ENCODE data around the gene UBQLN4. TPM values are rescaled to one million over a fixed set of nuclear protein-coding genes. Genes with fewer than 3 reads are reported as not detected.

UBQLN4 gene
- total RNA-seq: 10 to 100 TPM; 14.4 to 23.5 (median 23.5) TPM
- total RNA-seq (2013): 16.8 TPM

GRCh38 chr1:156053768-156054499, at the start of gene UBQLN4:
TSS of gene UBQLN4 (minus strand) at chr1:156053798. CDS start at chr1:156053701, 97 bp downstream.
- Mint-ChIP-seq H3K4me3 (peak within 1 kb of the TSS; percentile 98), H3K9me3 (no peaks in the 10 kb centered on the region), H3K27me3 (ENCODE audit: low read depth in 2 of 2) (no peaks in the 10 kb centered on the region), H3K27ac (peak within 1 kb of the TSS; percentile 89 to 93), H3K36me3 (no peaks in the 10 kb centered on the region), H3K4me1 (peaks cover 32 to 33% of the 10 kb centered on the region in 2 donors)
- 0% methylated on average over 44 of the region's 49 CpGs for WGBS (ENCODE audit: insufficient coverage)
- intact Hi-C loops (cut with micrococcal nuclease): loop anchor here (1.0 kb wide), 2 partner anchors 33 to 195 kb away; partner anchors contain the start of gene SYT11
- Histone ChIP-seq H3K4me1 (ENCODE audit: control insufficient read depth, insufficient read depth, low read length) (peaks cover 27% of the 10 kb centered on the region), H3K36me3 (ENCODE audit: control insufficient read depth, insufficient read depth, low read length) (peaks cover 4% of the 10 kb centered on the region), H3K27ac (ENCODE audit: low read length) (peak within 1 kb of the TSS; percentile 84), H3K27me3 (ENCODE audit: control insufficient read depth, insufficient read depth, low read length) (no peaks in the 10 kb centered on the region), H3K4me3 (ENCODE audit: low read length) (peak within 1 kb of the TSS; percentile 70), H3K9me3 (ENCODE audit: control insufficient read depth, insufficient read depth, low read length) (no peaks in the 10 kb centered on the region)
- DNase-seq (peak; percentile 80 to 90), ATAC-seq (peak; percentile 75 to 87 (median 75))
- TF ChIP-seq, protein P1, sequence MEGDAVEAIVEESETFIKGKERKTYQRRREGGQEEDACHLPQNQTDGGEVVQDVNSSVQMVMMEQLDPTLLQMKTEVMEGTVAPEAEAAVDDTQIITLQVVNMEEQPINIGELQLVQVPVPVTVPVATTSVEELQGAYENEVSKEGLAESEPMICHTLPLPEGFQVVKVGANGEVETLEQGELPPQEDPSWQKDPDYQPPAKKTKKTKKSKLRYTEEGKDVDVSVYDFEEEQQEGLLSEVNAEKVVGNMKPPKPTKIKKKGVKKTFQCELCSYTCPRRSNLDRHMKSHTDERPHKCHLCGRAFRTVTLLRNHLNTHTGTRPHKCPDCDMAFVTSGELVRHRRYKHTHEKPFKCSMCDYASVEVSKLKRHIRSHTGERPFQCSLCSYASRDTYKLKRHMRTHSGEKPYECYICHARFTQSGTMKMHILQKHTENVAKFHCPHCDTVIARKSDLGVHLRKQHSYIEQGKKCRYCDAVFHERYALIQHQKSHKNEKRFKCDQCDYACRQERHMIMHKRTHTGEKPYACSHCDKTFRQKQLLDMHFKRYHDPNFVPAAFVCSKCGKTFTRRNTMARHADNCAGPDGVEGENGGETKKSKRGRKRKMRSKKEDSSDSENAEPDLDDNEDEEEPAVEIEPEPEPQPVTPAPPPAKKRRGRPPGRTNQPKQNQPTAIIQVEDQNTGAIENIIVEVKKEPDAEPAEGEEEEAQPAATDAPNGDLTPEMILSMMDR (IDR thresholded peaks at IDR 0.05): peak; percentile 43

DNA sequence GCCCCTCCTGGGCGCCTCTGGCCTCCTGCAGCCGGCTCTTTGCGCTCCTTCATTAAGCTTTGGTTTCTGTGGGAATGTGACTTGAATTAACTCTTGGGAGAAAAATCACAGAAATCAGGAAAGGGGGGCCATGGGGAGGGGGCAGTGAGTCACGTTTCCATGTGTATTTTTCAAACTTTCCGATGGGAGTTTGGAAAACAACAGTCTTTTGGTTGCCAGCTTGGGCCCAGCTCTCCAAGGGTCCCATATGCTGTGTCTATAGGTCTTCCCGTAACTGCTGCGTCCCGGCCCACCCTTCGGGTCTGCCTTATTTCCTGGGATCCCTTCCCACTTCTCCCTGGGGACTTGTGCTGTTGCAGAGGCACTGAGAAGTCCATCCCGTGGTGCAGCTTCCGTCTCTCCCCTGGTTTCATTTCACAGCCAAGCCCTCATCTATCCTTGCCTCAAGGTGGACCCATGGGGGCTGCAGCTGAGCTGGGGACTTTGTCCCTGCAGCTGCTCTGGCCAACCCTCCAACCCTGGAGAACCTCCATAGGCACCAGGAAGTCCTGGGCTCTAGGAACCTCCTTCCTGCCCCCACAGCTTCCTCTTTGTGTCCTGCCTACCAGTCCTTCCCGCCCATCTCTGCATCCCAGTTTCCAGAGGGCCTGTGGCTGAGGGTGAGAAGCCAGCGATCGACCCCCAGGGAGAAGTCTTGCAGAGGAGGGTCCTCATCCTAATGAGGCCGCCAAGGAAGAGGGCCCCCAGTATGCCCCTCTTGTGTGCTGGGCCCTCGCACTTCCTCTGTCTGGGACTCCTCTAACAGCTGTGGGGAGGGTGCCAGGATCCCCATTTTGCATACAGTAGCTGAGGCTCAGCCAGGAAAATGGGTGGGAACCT, 49.3 kb upstream of the UBQLN4 start:
- Mint-ChIP-seq H3K27ac (peak overlapping the region; percentile 96 to 99), H3K9me3 (no peaks in the 10 kb centered on the region), H3K4me1 (peaks cover 11 to 52% of the 10 kb centered on the region in 2 donors), H3K4me3 (no peak overlapping the region), H3K36me3 (no peaks in the 10 kb centered on the region), H3K27me3 (ENCODE audit: low read depth in 2 of 2) (peaks cover 0 to 8% of the 10 kb centered on the region in 2 donors)
- TF ChIP-seq, protein P1 (IDR thresholded peaks at IDR 0.05): no peak
- Histone ChIP-seq H3K27ac (ENCODE audit: low read length) (no peak overlapping the region), H3K4me1 (ENCODE audit: control insufficient read depth, insufficient read depth, low read length) (peaks cover 40% of the 10 kb centered on the region), H3K27me3 (ENCODE audit: control insufficient read depth, insufficient read depth, low read length) (no peaks in the 10 kb centered on the region), H3K4me3 (ENCODE audit: low read length) (no peak overlapping the region), H3K9me3 (ENCODE audit: control insufficient read depth, insufficient read depth, low read length) (no peaks in the 10 kb centered on the region), H3K36me3 (ENCODE audit: control insufficient read depth, insufficient read depth, low read length) (no peaks in the 10 kb centered on the region)
- ATAC-seq: no peak
- WGBS (ENCODE audit: insufficient coverage): 92% methylated on average over 16 of the region's 16 CpGs
- DNase-seq: no peak
- intact Hi-C loops (cut with micrococcal nuclease): no loop called here

- H3K4me1 Mint-ChIP-seq: peaks cover 15 to 56% of the 10 kb centered on the region in 2 donors
- H3K4me1 ChIP-seq (ENCODE audit: control insufficient read depth, insufficient read depth, low read length): peaks cover 46% of the 10 kb centered on the region
- no peaks in the 10 kb centered on the region for H3K36me3 ChIP-seq (ENCODE audit: control insufficient read depth, insufficient read depth, low read length)
- H3K27ac ChIP-seq (ENCODE audit: low read length): no peak overlapping the region
- 95% methylated on average over 6 of the region's 6 CpGs for WGBS (ENCODE audit: insufficient coverage)
- intact Hi-C loops (cut with micrococcal nuclease): no loop called here
- H3K27ac Mint-ChIP-seq: peak overlapping the region in 1 of 2 donors; percentile 99
- TF ChIP-seq, protein P1 (IDR thresholded peaks at IDR 0.05): no peak
- ATAC-seq (no peak), DNase-seq (no peak)
- H3K9me3 ChIP-seq (ENCODE audit: control insufficient read depth, insufficient read depth, low read length): no peaks in the 10 kb centered on the region
- H3K4me3 ChIP-seq (ENCODE audit: low read length): no peak overlapping the region
- peaks cover 0 to 10% of the 10 kb centered on the region in 2 donors for H3K27me3 Mint-ChIP-seq (ENCODE audit: low read depth in 2 of 2)
- no peak overlapping the region for H3K4me3 Mint-ChIP-seq
- H3K36me3 Mint-ChIP-seq: no peaks in the 10 kb centered on the region
- no peaks in the 10 kb centered on the region for H3K9me3 Mint-ChIP-seq
- H3K27me3 ChIP-seq (ENCODE audit: control insufficient read depth, insufficient read depth, low read length): no peaks in the 10 kb centered on the region
Observed at GRCh38 chr1:156101880-156102279, 48.3 kb upstream of the UBQLN4 start.

All from natural killer cell (primary cell).